Trophoblast cell (in vitro differentiated cells and primary cell): ENCODE data around the gene ENTPD8.
A peak's percentile ranks its signal among the peaks of the same experiment; 100 is the strongest.

Experiments used
- DNase-seq, 2 donors: peaks; one replicate each; pipeline ENCODE4 v3.0.0-alpha.2; 2016
- H2AFZ ChIP-seq: 2 replicates; pipeline ENCODE4 v1.6.1; 2013; ENCODE audit warnings: low read length, moderate library complexity, mild to moderate bottlenecking; ENCODE audit not compliant: insufficient read depth, poor library complexity
- H2AK5ac ChIP-seq: 2 replicates; pipeline ENCODE4 v1.6.1; 2013; ENCODE audit warnings: mild to moderate bottlenecking, low read length
- H2BK120ac ChIP-seq: 2 replicates; pipeline ENCODE4 v1.6.1; 2013; ENCODE audit warnings: low read length, mild to moderate bottlenecking, moderate library complexity; ENCODE audit not compliant: insufficient read depth, poor library complexity
- H2BK12ac ChIP-seq: 2 replicates; pipeline ENCODE4 v1.6.1; 2013; ENCODE audit warnings: mild to moderate bottlenecking, low read length, moderate library complexity
- H2BK5ac ChIP-seq: 2 replicates; pipeline ENCODE4 v1.6.1; 2013; ENCODE audit warnings: low read length, low read depth, moderate library complexity, mild to moderate bottlenecking; ENCODE audit not compliant: poor library complexity
- H3K14ac ChIP-seq: 2 replicates; pipeline ENCODE4 v1.6.1; 2013; ENCODE audit warnings: mild to moderate bottlenecking, low read length
- H3K18ac ChIP-seq: 2 replicates; pipeline ENCODE4 v1.6.1; 2013; ENCODE audit warnings: mild to moderate bottlenecking, low read length
- H3K23ac ChIP-seq: 2 replicates; pipeline ENCODE4 v1.6.1; 2013; ENCODE audit warnings: low read length
- H3K27ac ChIP-seq: 2 replicates; pipeline ENCODE4 v1.5.1; 2013; ENCODE audit warnings: low read depth, mild to moderate bottlenecking, inconsistent platforms, low read length, moderate library complexity
- H3K27me3 ChIP-seq: 2 replicates; pipeline ENCODE4 v1.6.1; 2013; ENCODE audit warnings: inconsistent platforms, mild to moderate bottlenecking, low read length, moderate library complexity; ENCODE audit not compliant: insufficient read depth
- H3K36me3 ChIP-seq, 2 experiments: 1 replicate in 1 of 2; 2 replicates in 1 of 2; pipeline ENCODE4 v1.6.1; 2013; ENCODE audit warnings: low read length in 2 of 2, mild to moderate bottlenecking in 2 of 2, moderate library complexity in 1 of 2; ENCODE audit not compliant: insufficient read depth in 2 of 2, control insufficient read depth in 1 of 2
- H3K4ac ChIP-seq: 2 replicates; pipeline ENCODE4 v1.6.1; 2013; ENCODE audit warnings: low read depth, mild to moderate bottlenecking, low read length, moderate library complexity
- H3K4me1 ChIP-seq, 2 experiments: 1 replicate in 1 of 2; 2 replicates in 1 of 2; pipeline ENCODE4 v1.6.1; 2013; ENCODE audit warnings: low read length in 2 of 2, mild to moderate bottlenecking in 2 of 2, moderate library complexity in 1 of 2; ENCODE audit not compliant: insufficient read depth in 2 of 2, control insufficient read depth in 1 of 2
- H3K4me2 ChIP-seq: 2 replicates; pipeline ENCODE4 v1.6.1; 2013; ENCODE audit warnings: inconsistent platforms, mild to moderate bottlenecking, low read length, moderate library complexity
- H3K4me3 ChIP-seq: 2 replicates; pipeline ENCODE4 v1.5.1; 2013; ENCODE audit warnings: mild to moderate bottlenecking, low read depth, low read length, inconsistent platforms
- H3K79me1 ChIP-seq: one replicate; pipeline ENCODE4 v1.6.1; 2013; ENCODE audit warnings: low read length
- H3K79me2 ChIP-seq: 2 replicates; pipeline ENCODE4 v1.6.1; 2013; ENCODE audit warnings: low read length, mild to moderate bottlenecking; ENCODE audit not compliant: control insufficient read depth, insufficient read depth, poor library complexity
- H3K9ac ChIP-seq: 2 replicates; pipeline ENCODE4 v1.6.1; 2013; ENCODE audit warnings: mild to moderate bottlenecking, low read length
- H3K9me3 ChIP-seq: 2 replicates; pipeline ENCODE4 v1.6.1; 2013; ENCODE audit warnings: low read depth, mild to moderate bottlenecking, control low read depth, inconsistent platforms, low read length; ENCODE audit not compliant: insufficient read depth
- H4K12ac ChIP-seq: 2 replicates; pipeline ENCODE4 v1.6.1; 2013; ENCODE audit warnings: low read depth, mild to moderate bottlenecking, low read length, moderate library complexity
- H4K8ac ChIP-seq: 2 replicates; pipeline ENCODE4 v1.6.1; 2013; ENCODE audit warnings: low read depth, mild to moderate bottlenecking, low read length, moderate library complexity
- H4K91ac ChIP-seq: one replicate; pipeline ENCODE4 v1.6.1; 2013; ENCODE audit warnings: low read depth, mild to moderate bottlenecking, low read length, moderate library complexity
- WGBS: extraction: QIAGEN DNeasy Blood & Tissue Kit; methylation state at CpG from one replicate; pipeline ENCODE4 v1.1.7; 2013; ENCODE audit warnings: missing lambda C conversion rate; ENCODE audit not compliant: insufficient read length, insufficient coverage; ENCODE audit errors: extremely low coverage; 5-methylcytosine and 5-hydroxymethylcytosine counted together

The ENTPD8 gene

GRCh38 chr9:137422604-137423513 lies 18.3 kb downstream of the ENTPD8 start, which contains the start of the genes EXD3 and NOXA1:
Gene EXD3, minus strand, starts transcription at chr9:137423162. Its CDS starts 27,805 bp downstream, at chr9:137395357.
Gene NOXA1, plus strand, starts transcription at chr9:137423393. Its CDS starts 137 bp downstream, at chr9:137423530.
- Histone ChIP-seq H3K79me2 (peaks cover 5% of the 10 kb centered on the region), H3K4me2 (peak within 1 kb of the TSS; percentile 96), H2BK120ac (peak within 1 kb of the TSS; percentile 6), H3K4me3 (peak within 1 kb of the TSS; percentile 80), H3K9ac (peak within 1 kb of the TSS; percentile 80), H2BK5ac (no peak within 1 kb of the TSS), H4K8ac (peak within 1 kb of the TSS; percentile 85), H2AFZ (peak within 1 kb of the TSS; percentile 42), H4K12ac (peak within 1 kb of the TSS; percentile 69), H2AK5ac (peak within 1 kb of the TSS; percentile 31), H3K79me1 (peaks cover 12% of the 10 kb centered on the region), H3K23ac (no peak within 1 kb of the TSS), H3K18ac (peak within 1 kb of the TSS; percentile 82), H3K27me3 (no peaks in the 10 kb centered on the region), H3K9me3 (no peaks in the 10 kb centered on the region), H3K4ac (peak within 1 kb of the TSS; percentile 58), H3K27ac (no peak within 1 kb of the TSS), H2BK12ac (peak within 1 kb of the TSS; percentile 42), H3K4me1 (peaks cover 3 to 18% of the 10 kb centered on the region in 2 experiments), H3K36me3 (no peaks in the 10 kb centered on the region), H3K14ac (peak within 1 kb of the TSS; percentile 67), H4K91ac (peak within 1 kb of the TSS; percentile 83)
- DNase-seq: peak; percentile 89 to 97
- no CpG with 5 or more reads among the region's 113 CpGs for WGBS

GRCh38 chr9:137421838-137422603 lies 19.1 kb downstream of the ENTPD8 start:
- WGBS: no CpG with 5 or more reads among the region's 11 CpGs
- peak overlapping the region; percentile 67 for H3K14ac ChIP-seq
- H2BK5ac ChIP-seq: no peak overlapping the region
- no peaks in the 10 kb centered on the region for H3K9me3 ChIP-seq
- H3K79me1 ChIP-seq: peaks cover 12% of the 10 kb centered on the region
- H3K23ac ChIP-seq: no peak overlapping the region
- H3K4me2 ChIP-seq: peak overlapping the region; percentile 96
- peak overlapping the region; percentile 16 for H3K4ac ChIP-seq
- H3K18ac ChIP-seq: peak overlapping the region; percentile 39
- peak in 1 of 2 donors; percentile 13 for DNase-seq
- H3K27me3 ChIP-seq: no peaks in the 10 kb centered on the region
- no peak overlapping the region for H3K27ac ChIP-seq
- peak overlapping the region; percentile 83 for H4K91ac ChIP-seq
- no peak overlapping the region for H2BK120ac ChIP-seq
- no peaks in the 10 kb centered on the region for H3K36me3 ChIP-seq
- no peak overlapping the region for H2BK12ac ChIP-seq
- peak overlapping the region; percentile 85 for H4K8ac ChIP-seq
- H2AFZ ChIP-seq: peak overlapping the region; percentile 12
- H4K12ac ChIP-seq: peak overlapping the region; percentile 7
- peak overlapping the region; percentile 80 for H3K9ac ChIP-seq
- peaks cover 3 to 18% of the 10 kb centered on the region in 2 experiments for H3K4me1 ChIP-seq
- no peak overlapping the region for H2AK5ac ChIP-seq
- H3K4me3 ChIP-seq: peak overlapping the region; percentile 80
- H3K79me2 ChIP-seq: peaks cover 5% of the 10 kb centered on the region

- Histone ChIP-seq H3K18ac (no peak overlapping the region), H3K4ac (no peak overlapping the region), H3K9ac (no peak overlapping the region), H2AK5ac (no peak overlapping the region), H3K4me3 (no peak overlapping the region), H3K14ac (no peak overlapping the region), H2BK5ac (no peak overlapping the region), H3K4me2 (no peak overlapping the region), H2BK120ac (no peak overlapping the region), H4K8ac (no peak overlapping the region), H3K27me3 (no peaks in the 10 kb centered on the region), H3K23ac (no peak overlapping the region), H3K36me3 (no peaks in the 10 kb centered on the region), H3K4me1 (peaks cover 3% of the 10 kb centered on the region in 2 experiments), H2BK12ac (no peak overlapping the region), H3K79me1 (peaks cover 2% of the 10 kb centered on the region), H3K27ac (no peak overlapping the region), H3K79me2 (peaks cover 2% of the 10 kb centered on the region), H2AFZ (no peak overlapping the region), H4K12ac (no peak overlapping the region), H3K9me3 (no peaks in the 10 kb centered on the region), H4K91ac (no peak overlapping the region)
- no CpG with 5 or more reads among the region's 99 CpGs for WGBS
- DNase-seq: no peak
Observed at GRCh38 chr9:137417161-137418021, 23.8 kb downstream of the ENTPD8 start.
